H1 (cell line): ENCODE data around the gene TEX264. TPM values are rescaled to one million over a fixed set of nuclear protein-coding genes. Genes with fewer than 3 reads are reported as not detected.

ENCODE experiments used
- CTCF ChIA-PET: fragments of 300-600 bp; sonication (Branson Sonifier 250); formaldehyde crosslinking; loops from one replicate; lab custom pipeline; 2021; ENCODE audit not compliant: partially characterized antibody; lab: Charles Lee
- POLR2A ChIA-PET: fragments of 300-600 bp; sonication (Branson Sonifier 250); formaldehyde crosslinking; loops from one replicate; lab custom pipeline; 2021; ENCODE audit warnings: inconsistent platforms; ENCODE audit not compliant: partially characterized antibody; lab: Charles Lee
- DNase-seq, 2 experiments: peaks; one replicate each; pipeline versions ENCODE4 v3.0.0 to v3.0.0-alpha.2; 2010 to 2022; ENCODE audit warnings: low spot score in 2 of 2, low read depth in 1 of 2, mixed read lengths in 1 of 2
- FAIRE-seq: peaks from 2 replicates; lab custom pipeline; 2011; peaks lifted over from hg19 to GRCh38; lab: Jason Lieb, UNC
- H2AFZ ChIP-seq: 2 replicates; pipeline ENCODE4 v1.8.1; 2012; ENCODE audit warnings: low read length, inconsistent platforms
- H2AK5ac ChIP-seq: 2 replicates; pipeline ENCODE4 v1.6.1; 2013; ENCODE audit warnings: low read depth, low read length
- H2BK120ac ChIP-seq: replicated peaks from 2 replicates; pipeline ENCODE3; 2013; ENCODE audit warnings: low read depth, low read length, inconsistent platforms
- H2BK12ac ChIP-seq: 2 replicates; pipeline ENCODE4 v1.6.1; 2013; ENCODE audit warnings: low read depth, low read length
- H2BK15ac ChIP-seq: 2 replicates; pipeline ENCODE4 v1.6.1; 2013; ENCODE audit warnings: low read length
- H2BK20ac ChIP-seq: 2 replicates; pipeline ENCODE4 v1.6.1; 2013; ENCODE audit warnings: low read length
- H2BK5ac ChIP-seq: 2 replicates; pipeline ENCODE4 v1.6.1; 2013; ENCODE audit warnings: low read depth, low read length
- H3K14ac ChIP-seq: 2 replicates; pipeline ENCODE4 v1.6.1; 2013; ENCODE audit warnings: inconsistent platforms; ENCODE audit not compliant: insufficient read length
- H3K18ac ChIP-seq: 2 replicates; pipeline ENCODE4 v1.6.1; 2013; ENCODE audit warnings: low read length; ENCODE audit errors: extremely low read depth
- H3K23ac ChIP-seq: 2 replicates; pipeline ENCODE4 v1.6.1; 2013; ENCODE audit warnings: inconsistent platforms; ENCODE audit not compliant: insufficient read length
- H3K23me2 ChIP-seq: 2 replicates; pipeline ENCODE4 v1.6.1; 2013; ENCODE audit warnings: low read depth, low read length
- H3K27ac ChIP-seq: 2 replicates; pipeline ENCODE4 v1.6.1; 2011; ENCODE audit warnings: low read depth, low read length, inconsistent platforms
- H3K27me3 ChIP-seq, 4 experiments: replicated peaks in 1 of 4; 1 replicate in 1 of 4; 2 replicates in 3 of 4; pipeline versions ENCODE4 v1.6.1 to v1.8.1; 2011 to 2013; ENCODE audit warnings: low read length in 3 of 4, mild to moderate bottlenecking in 3 of 4, inconsistent platforms in 2 of 4, mixed read lengths in 2 of 4, moderate library complexity in 1 of 4; ENCODE audit not compliant: control insufficient read depth in 3 of 4, insufficient read depth in 3 of 4; ENCODE audit errors: extremely low read depth in 1 of 4
- H3K36me3 ChIP-seq, 4 experiments: 2 replicates each; pipeline versions ENCODE4 v1.6.1 to v1.8.1; 2011 to 2013; ENCODE audit warnings: mild to moderate bottlenecking in 4 of 4, low read length in 3 of 4, moderate library complexity in 2 of 4, control low read depth in 1 of 4, inconsistent platforms in 1 of 4; ENCODE audit not compliant: insufficient read depth in 4 of 4, control insufficient read depth in 2 of 4
- H3K4ac ChIP-seq: replicated peaks from 2 replicates; pipeline ENCODE3; 2013; ENCODE audit warnings: low read length, low read depth, mixed read lengths, inconsistent platforms; ENCODE audit not compliant: insufficient read length
- H3K4me1 ChIP-seq, 4 experiments: replicated peaks in 1 of 4; 1 replicate in 1 of 4; 2 replicates in 3 of 4; pipeline versions ENCODE4 v1.6.1 to v1.8.1; 2011 to 2013; ENCODE audit warnings: low read length in 3 of 4, inconsistent platforms in 2 of 4, mixed read lengths in 1 of 4; ENCODE audit not compliant: insufficient read depth in 4 of 4, control insufficient read depth in 3 of 4
- H3K4me2 ChIP-seq, 2 experiments: 2 replicates each; pipeline versions ENCODE4 v1.6.1 to v1.8.1; 2011 to 2013; ENCODE audit warnings: low read depth in 2 of 2, low read length in 2 of 2, control low read depth in 1 of 2, inconsistent platforms in 1 of 2, mild to moderate bottlenecking in 1 of 2; ENCODE audit not compliant: insufficient read depth in 1 of 2
- H3K4me3 ChIP-seq, 4 experiments: fragments of 200-600, 300-600 bp in 1 of 4; sonication (generic), shearing (Covaris generic), sonication (Bioruptor Twin) in 1 of 4; 2 replicates each; pipeline versions ENCODE4 v1.5.1 to v1.8.1; 2011 to 2016; ENCODE audit warnings: low read length in 4 of 4, low read depth in 3 of 4, control low read depth in 2 of 4, inconsistent platforms in 2 of 4, mild to moderate bottlenecking in 2 of 4, mixed read lengths in 1 of 4, moderate library complexity in 1 of 4; ENCODE audit not compliant: insufficient read depth in 2 of 4; ENCODE audit errors: extremely low read depth in 1 of 4
- H3K56ac ChIP-seq: replicated peaks from 2 replicates; pipeline ENCODE3; 2013; ENCODE audit warnings: low read depth, mild to moderate bottlenecking, mixed read lengths, low read length, inconsistent platforms; ENCODE audit not compliant: insufficient read length
- H3K79me1 ChIP-seq: 2 replicates; pipeline ENCODE4 v1.6.1; 2013; ENCODE audit warnings: low read depth, low read length, control low read depth
- H3K79me2 ChIP-seq, 2 experiments: 2 replicates each; pipeline versions ENCODE4 v1.6.1 to v1.8.1; 2012 to 2013; ENCODE audit warnings: low read length in 2 of 2, mild to moderate bottlenecking in 2 of 2, inconsistent platforms in 1 of 2; ENCODE audit not compliant: insufficient read depth in 2 of 2, control insufficient read depth in 1 of 2
- H3K9ac ChIP-seq, 4 experiments: replicated peaks in 1 of 4; 1 replicate in 1 of 4; 2 replicates in 3 of 4; pipeline versions ENCODE4 v1.6.1 to v1.8.1; 2011 to 2013; ENCODE audit warnings: low read depth in 3 of 4, low read length in 3 of 4, control low read depth in 2 of 4, mild to moderate bottlenecking in 2 of 4, moderate library complexity in 2 of 4, inconsistent platforms in 1 of 4; ENCODE audit errors: extremely low read depth in 1 of 4
- H3K9me3 ChIP-seq, 2 experiments: 2 replicates each; pipeline versions ENCODE4 v1.6.1 to v1.8.1; 2012 to 2013; ENCODE audit warnings: mild to moderate bottlenecking in 2 of 2, moderate library complexity in 2 of 2, control low read depth in 1 of 2, inconsistent platforms in 1 of 2, low read depth in 1 of 2, low read length in 1 of 2, mixed read lengths in 1 of 2; ENCODE audit not compliant: insufficient read depth in 2 of 2
- H4K20me1 ChIP-seq, 2 experiments: replicated peaks in 1 of 2; 2 replicates each; pipeline versions ENCODE3 to v1.8.1; 2011 to 2013; ENCODE audit warnings: inconsistent platforms in 2 of 2, low read length in 2 of 2, mild to moderate bottlenecking in 1 of 2; ENCODE audit not compliant: insufficient read depth in 2 of 2, control insufficient read depth in 1 of 2
- H4K5ac ChIP-seq: 2 replicates; pipeline ENCODE4 v1.6.1; 2013; ENCODE audit warnings: low read length, low read depth, mixed read lengths, inconsistent platforms; ENCODE audit not compliant: insufficient read length
- H4K8ac ChIP-seq: 2 replicates; pipeline ENCODE4 v1.8.0; 2013; ENCODE audit warnings: mild to moderate bottlenecking, moderate library complexity, low read length, inconsistent platforms; ENCODE audit not compliant: insufficient read depth; ENCODE audit errors: extremely low read depth
- H4K91ac ChIP-seq: replicated peaks from 2 replicates; pipeline ENCODE3; 2013; ENCODE audit warnings: low read length, mixed read lengths, inconsistent platforms; ENCODE audit not compliant: insufficient read length
- CBX5 ChIP-seq: fragments of 300-800, 300-1000 bp; sonication (generic); IDR thresholded peaks from 2 replicates; pipeline ENCODE4 v1.7.1; 2016; ENCODE audit warnings: antibody characterized with exemption, low read length, low read depth
- CEBPB ChIP-seq: IDR thresholded peaks from 2 replicates; pipeline ENCODE4 v1.6.1; 2012; ENCODE audit warnings: low read depth, low read length
- FOSL1 ChIP-seq: IDR thresholded peaks from 2 replicates; pipeline ENCODE4 v1.6.1; 2011; ENCODE audit warnings: mild to moderate bottlenecking, low read depth, low read length, moderate library complexity; ENCODE audit not compliant: insufficient read depth
- HDAC2 ChIP-seq, 2 experiments: fragments of 300-600 bp in 1 of 2; sonication (generic) in 1 of 2; IDR thresholded peaks; 2 replicates each; pipeline ENCODE4 v1.6.1; 2011 to 2012; ENCODE audit warnings: low read depth in 2 of 2, low read length in 2 of 2, mild to moderate bottlenecking in 2 of 2, moderate library complexity in 2 of 2, borderline replicate concordance in 1 of 2, inconsistent platforms in 1 of 2
- KDM4A ChIP-seq: IDR thresholded peaks from one replicate; pipeline ENCODE4 v1.7.1; 2012; ENCODE audit warnings: low read depth, mild to moderate bottlenecking, moderate library complexity, low read length, inconsistent platforms; ENCODE audit not compliant: severe bottlenecking
- POU5F1 ChIP-seq: IDR thresholded peaks from 2 replicates; pipeline ENCODE4 v1.6.1; 2011; ENCODE audit warnings: low read depth, mild to moderate bottlenecking, low read length, moderate library complexity
- SP2 ChIP-seq: IDR thresholded peaks from 2 replicates; pipeline ENCODE4 v1.6.1; 2012; ENCODE audit warnings: mild to moderate bottlenecking, low read length, inconsistent platforms
- polyA plus RNA-seq, 7 experiments: library from polyadenylated mRNA; depleted of rRNA in 3 of 7; stranded (reverse) in 5 of 7; unstranded in 2 of 7; fragments of >200 nt in 5 of 7; fragments of 200-250 nt in 2 of 7; gene quantifications; 1 replicate in 5 of 7; 2 replicates in 1 of 7; 4 replicates in 1 of 7; pipeline versions ENCODE4 v1.2.1 to v1.2.3, GENCODE V29; 2011 to 2013; ENCODE audit warnings: missing spikeins in 2 of 7, mixed read lengths in 2 of 7
- total RNA-seq: library from RNA; stranded (reverse); fragmentation: NEBNext Ultra II Directional; extraction: Animal tissue kit (Norgen Biotek cat#: 25700); gene quantifications from 2 replicates; pipeline ENCODE4 v1.2.1, GENCODE V29; 2021
- TF ChIP-seq, protein P1 (sequence below): IDR thresholded peaks from 2 replicates; pipeline ENCODE4 v1.6.1; 2012; ENCODE audit warnings: low read length, inconsistent platforms

Gene TEX264
- total and polyA plus RNA-seq, 2 of the 8 experiments (the other 6 are each of a cell fraction or from before 2014, with no cell fraction given): 11.2 to 35.6 TPM

- FAIRE-seq (no peak), DNase-seq (no peak)
- no peak overlapping the region for H3K9ac ChIP-seq
- H3K4me3 ChIP-seq: no peak overlapping the region
- H2BK5ac ChIP-seq: no peak overlapping the region
- H4K8ac ChIP-seq: no peak overlapping the region
- no peak overlapping the region for H3K27ac ChIP-seq
- H3K4ac ChIP-seq: no peak overlapping the region
- no peak overlapping the region for H3K14ac ChIP-seq
- H2AFZ ChIP-seq: no peak overlapping the region
- H3K23ac ChIP-seq: no peak overlapping the region
- no peak overlapping the region for H2AK5ac ChIP-seq
- H4K91ac ChIP-seq: no peak overlapping the region
- no peak overlapping the region for H2BK20ac ChIP-seq
- ChIA-PET POLR2A (no interaction called here), CTCF (interaction anchor here (0.7 to 2.8 kb wide), 5 partner anchors 10 to 90 kb away, joined by 3 to 15 read pairs (median 3); no protein-coding TSS in a partner anchor)
- H2BK120ac ChIP-seq: no peak overlapping the region
- no peaks in the 10 kb centered on the region for H3K27me3 ChIP-seq
- H2BK15ac ChIP-seq: no peak overlapping the region
- no peaks in the 10 kb centered on the region for H3K79me1 ChIP-seq
- no peaks in the 10 kb centered on the region for H4K20me1 ChIP-seq
- H3K36me3 ChIP-seq: no peaks in the 10 kb centered on the region
- H4K5ac ChIP-seq: no peak overlapping the region
- no peak overlapping the region for H3K56ac ChIP-seq
- no peaks in the 10 kb centered on the region for H3K79me2 ChIP-seq
- no peak overlapping the region for H3K18ac ChIP-seq
- H2BK12ac ChIP-seq: no peak overlapping the region
- H3K4me1 ChIP-seq: no peaks in the 10 kb centered on the region
- no peak overlapping the region for H3K4me2 ChIP-seq
- no peaks in the 10 kb centered on the region for H3K9me3 ChIP-seq
- peaks cover 1% of the 10 kb centered on the region; the same call in 1 of the 2 replicates for H3K23me2 ChIP-seq
- TF ChIP-seq CEBPB: no peak
- TF ChIP-seq, protein P1, sequence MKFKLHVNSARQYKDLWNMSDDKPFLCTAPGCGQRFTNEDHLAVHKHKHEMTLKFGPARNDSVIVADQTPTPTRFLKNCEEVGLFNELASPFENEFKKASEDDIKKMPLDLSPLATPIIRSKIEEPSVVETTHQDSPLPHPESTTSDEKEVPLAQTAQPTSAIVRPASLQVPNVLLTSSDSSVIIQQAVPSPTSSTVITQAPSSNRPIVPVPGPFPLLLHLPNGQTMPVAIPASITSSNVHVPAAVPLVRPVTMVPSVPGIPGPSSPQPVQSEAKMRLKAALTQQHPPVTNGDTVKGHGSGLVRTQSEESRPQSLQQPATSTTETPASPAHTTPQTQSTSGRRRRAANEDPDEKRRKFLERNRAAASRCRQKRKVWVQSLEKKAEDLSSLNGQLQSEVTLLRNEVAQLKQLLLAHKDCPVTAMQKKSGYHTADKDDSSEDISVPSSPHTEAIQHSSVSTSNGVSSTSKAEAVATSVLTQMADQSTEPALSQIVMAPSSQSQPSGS: no peak
- TF ChIP-seq CBX5: no peak
- no peak for TF ChIP-seq SP2
- TF ChIP-seq POU5F1: no peak
- TF ChIP-seq FOSL1: no peak
- TF ChIP-seq KDM4A: no peak
- TF ChIP-seq HDAC2 (IDR thresholded peaks at IDR 0.05; ENCODE audit: borderline replicate concordance in 1 of 2, low read depth in 2 of 2, low read length in 2 of 2): no peak
Measured at GRCh38 chr3:51729042-51729633, 58.1 kb downstream of the TEX264 start.
